SK-N-MC (cell line): ENCODE data around the gene PNKP.
A peak's percentile ranks its signal among the peaks of the same experiment; 100 is the strongest.

Experiments used
- DNase-seq: peaks from one replicate; pipeline ENCODE4 v3.0.0-alpha.2; 2011; ENCODE audit warnings: low read depth, low spot score
- H3K27ac ChIP-seq: fragments of 200-600 bp; sonication (generic); 2 replicates; pipeline ENCODE4 v1.5.1; 2016; ENCODE audit warnings: mixed run types
- H3K36me3 ChIP-seq: fragments of 200-600 bp; sonication (generic); 2 replicates; pipeline ENCODE4 v1.6.1; 2017; ENCODE audit warnings: antibody characterized with exemption, low read length, mixed read lengths; ENCODE audit not compliant: insufficient read depth
- H3K4me3 ChIP-seq: fragments of 200-600 bp; sonication (generic); 2 replicates; pipeline ENCODE4 v1.5.1; 2016
- H3K9ac ChIP-seq: fragments of 200-600 bp; sonication (generic); 2 replicates; pipeline ENCODE4 v1.8.0; 2017; ENCODE audit warnings: mixed run types, mixed read lengths; ENCODE audit not compliant: insufficient read length
- H3K9me3 ChIP-seq: fragments of 200-600 bp; sonication (generic); 2 replicates; pipeline ENCODE4 v1.6.1; 2017; ENCODE audit warnings: low read depth, mild to moderate bottlenecking, antibody characterized with exemption, low read length, moderate library complexity, mixed read lengths
- EZH2 ChIP-seq: fragments of 200-600 bp; sonication (generic); IDR thresholded peaks from one replicate; pipeline ENCODE4 v1.6.1; 2017; ENCODE audit warnings: antibody characterized with exemption
- FOXP2 ChIP-seq: optimal IDR thresholded peaks from 2 replicates; pipeline ENCODE3; 2011; ENCODE audit warnings: mild to moderate bottlenecking, moderate library complexity; ENCODE audit not compliant: insufficient read depth; ENCODE audit errors: extremely low read length, control extremely low read depth
- POLR2AphosphoS5 ChIP-seq: IDR thresholded peaks from 2 replicates; pipeline ENCODE4 v1.6.1; 2012; ENCODE audit warnings: mild to moderate bottlenecking, low read depth, low read length, borderline replicate concordance

PNKP gene

GRCh38 chr19:49818649-49819370 is 48.6 kb downstream of the PNKP start:
- no peaks in the 10 kb centered on the region for H3K9me3 ChIP-seq
- no peak for TF ChIP-seq POLR2AphosphoS5
- TF ChIP-seq FOXP2 = no peak
- TF ChIP-seq EZH2 = no peak
- H3K27ac ChIP-seq = no peak overlapping the region
- peak overlapping the region; percentile 85 for H3K9ac ChIP-seq
- no peak for DNase-seq
- peaks cover 10% of the 10 kb centered on the region; the same call in 1 of the 2 replicates for H3K36me3 ChIP-seq
- peak overlapping the region; percentile 84 for H3K4me3 ChIP-seq

- peaks cover 4% of the 10 kb centered on the region; the same call in 1 of the 2 replicates for H3K36me3 ChIP-seq
- H3K4me3 ChIP-seq = peak within 1 kb of the TSS; percentile 84
- H3K27ac ChIP-seq = peak within 1 kb of the TSS; percentile 94
- DNase-seq = peak; percentile 53
- H3K9ac ChIP-seq = peak within 1 kb of the TSS; percentile 85
- no peaks in the 10 kb centered on the region for H3K9me3 ChIP-seq
- peak; percentile 81; the same call in 1 of the 2 replicates for TF ChIP-seq POLR2AphosphoS5
- no peak for TF ChIP-seq FOXP2
Measured at GRCh38 chr19:49817964-49818648, 49.3 kb downstream of the PNKP start, which contains the start of gene MED25. Gene MED25 (plus strand): TSS chr19:49818289. CDS start chr19:49818342, 53 bp downstream.

GRCh38 chr19:49816590-49816989 is 50.8 kb downstream of the PNKP start:
- Histone ChIP-seq H3K9me3 (no peaks in the 10 kb centered on the region), H3K4me3 (peak overlapping the region; percentile 84; the same call in 1 of the 2 replicates), H3K36me3 (no peaks in the 10 kb centered on the region; the same call in 1 of the 2 replicates), H3K27ac (peak overlapping the region; percentile 82; the same call in 1 of the 2 replicates), H3K9ac (no peak overlapping the region)
- TF ChIP-seq FOXP2 (no peak), POLR2AphosphoS5 (no peak), EZH2 (no peak)
- DNase-seq = no peak

GRCh38 chr19:49814010-49814409 is 53.4 kb downstream of the PNKP start:
- no peak for TF ChIP-seq FOXP2
- no peak for TF ChIP-seq POLR2AphosphoS5
- no peak for TF ChIP-seq EZH2
- no peaks in the 10 kb centered on the region for H3K9me3 ChIP-seq
- H3K4me3 ChIP-seq = peak overlapping the region; percentile 87
- peak overlapping the region; percentile 65 for H3K9ac ChIP-seq
- DNase-seq = no peak
- H3K36me3 ChIP-seq = no peaks in the 10 kb centered on the region
- H3K27ac ChIP-seq = peak overlapping the region; percentile 84; the same call in 1 of the 2 replicates

GRCh38 chr19:49812997-49813861 is 54.1 kb downstream of the PNKP start, which contains the start of gene FUZ:
Gene FUZ (minus strand): TSS chr19:49813292. CDS start chr19:49813106, 186 bp downstream.
- Histone ChIP-seq H3K4me3 (peak within 1 kb of the TSS; percentile 87), H3K27ac (peak within 1 kb of the TSS; percentile 84)
- DNase-seq = peak; percentile 96

GRCh38 chr19:49812452-49812996 is 54.9 kb downstream of the PNKP start:
- peak overlapping the region; percentile 87 for H3K4me3 ChIP-seq
- TF ChIP-seq FOXP2 (no peak), EZH2 (no peak), POLR2AphosphoS5 (no peak)

More at GRCh38 chr19:49812997-49813861, 54.1 kb downstream of the PNKP start, which contains the start of gene FUZ:
- Histone ChIP-seq H3K9me3 (no peaks in the 10 kb centered on the region), H3K9ac (peak within 1 kb of the TSS; percentile 80), H3K36me3 (peaks cover under 1% of the 10 kb centered on the region; the same call in 1 of the 2 replicates)
- TF ChIP-seq FOXP2 = peak; percentile 98
- TF ChIP-seq POLR2AphosphoS5 = peak; percentile 73
- no peak for TF ChIP-seq EZH2

GRCh38 chr19:49811328-49811727 is 56.0 kb downstream of the PNKP start:
- no peak for TF ChIP-seq POLR2AphosphoS5
- TF ChIP-seq FOXP2 = no peak
- TF ChIP-seq EZH2 = no peak
- Histone ChIP-seq H3K4me3 (no peak overlapping the region), H3K27ac (no peak overlapping the region), H3K9ac (no peak overlapping the region), H3K9me3 (no peaks in the 10 kb centered on the region), H3K36me3 (peaks cover 6% of the 10 kb centered on the region; the same call in 1 of the 2 replicates)
- DNase-seq = no peak

More at GRCh38 chr19:49812452-49812996, 54.9 kb downstream of the PNKP start:
- H3K36me3 ChIP-seq = peaks cover 6% of the 10 kb centered on the region; the same call in 1 of the 2 replicates
- H3K9ac ChIP-seq = peak overlapping the region; percentile 80
- H3K9me3 ChIP-seq = no peaks in the 10 kb centered on the region
- peak overlapping the region; percentile 84 for H3K27ac ChIP-seq
- no peak for DNase-seq
